Activated CD4-positive, alpha-beta T cell treated with anti-CD3 and anti-CD28 coated beads, Interleukin-2, amount 10 ng/mL, durations not matched to agents 24 days and 14 days (primary cell): Measurements from ENCODE around the gene CTNND2. TPM values are rescaled to one million over a fixed set of nuclear protein-coding genes. Genes with fewer than 3 reads are reported as not detected.

Experiments
- DNase-seq: peaks from one replicate; pipeline ENCODE4 v3.0.0; 2022
- H3K27ac Mint-ChIP-seq: one replicate; pipeline ENCODE4 v1.8.0; 2022; ENCODE audit warnings: mild to moderate bottlenecking, mixed read lengths
- H3K27me3 Mint-ChIP-seq: one replicate; pipeline ENCODE4 v1.8.0; 2022; ENCODE audit warnings: mixed read lengths
- H3K36me3 Mint-ChIP-seq: one replicate; pipeline ENCODE4 v1.8.0; 2022; ENCODE audit warnings: low read depth, mild to moderate bottlenecking, mixed read lengths
- H3K4me1 Mint-ChIP-seq: one replicate; pipeline ENCODE4 v1.8.0; 2021; ENCODE audit warnings: mixed read lengths
- H3K4me3 Mint-ChIP-seq: one replicate; pipeline ENCODE4 v1.8.0; 2022; ENCODE audit warnings: mild to moderate bottlenecking, moderate library complexity, mixed read lengths
- H3K9me3 Mint-ChIP-seq: one replicate; pipeline ENCODE4 v1.8.0; 2021; ENCODE audit warnings: mixed read lengths
- intact Hi-C: fragments of 100-400 bp; cut with micrococcal nuclease; formaldehyde crosslinking; loops from one replicate; pipeline ENCODE4 v1.15.1; 2023
- total RNA-seq: library from RNA; stranded (reverse); gene quantifications from 2 replicates; pipeline ENCODE4 v1.2.3, GENCODE V29; 2022

CTNND2 gene
- total RNA-seq, 1 donor from 2014 or later = not detected

DNA sequence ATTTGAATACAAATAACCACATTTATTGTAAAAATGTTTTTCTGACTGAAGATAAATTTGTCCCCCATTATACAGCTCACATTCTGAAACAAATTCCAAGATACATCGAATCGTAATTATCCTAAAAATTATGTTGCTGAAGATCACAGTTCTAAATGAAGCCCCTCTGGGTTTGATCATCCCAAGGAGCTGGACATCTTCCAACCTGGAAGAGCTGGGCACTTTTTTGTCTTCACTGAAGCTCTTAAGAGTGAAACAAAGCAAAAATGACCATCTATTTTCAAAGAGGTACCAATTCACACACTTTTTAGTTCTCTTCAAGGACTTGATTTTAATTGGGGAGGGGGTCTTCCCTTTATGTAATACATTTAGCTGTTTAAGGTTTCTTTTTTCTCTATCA is 5.5 kb downstream of the CTNND2 start:
- no peak overlapping the region for H3K4me3 Mint-ChIP-seq
- H3K27ac Mint-ChIP-seq = no peak overlapping the region
- H3K4me1 Mint-ChIP-seq = no peaks in the 10 kb centered on the region
- no peaks in the 10 kb centered on the region for H3K36me3 Mint-ChIP-seq
- intact Hi-C loops = no loop called here
- no peak for DNase-seq
- H3K27me3 Mint-ChIP-seq = peaks cover 20% of the 10 kb centered on the region
- H3K9me3 Mint-ChIP-seq = no peaks in the 10 kb centered on the region

DNA sequence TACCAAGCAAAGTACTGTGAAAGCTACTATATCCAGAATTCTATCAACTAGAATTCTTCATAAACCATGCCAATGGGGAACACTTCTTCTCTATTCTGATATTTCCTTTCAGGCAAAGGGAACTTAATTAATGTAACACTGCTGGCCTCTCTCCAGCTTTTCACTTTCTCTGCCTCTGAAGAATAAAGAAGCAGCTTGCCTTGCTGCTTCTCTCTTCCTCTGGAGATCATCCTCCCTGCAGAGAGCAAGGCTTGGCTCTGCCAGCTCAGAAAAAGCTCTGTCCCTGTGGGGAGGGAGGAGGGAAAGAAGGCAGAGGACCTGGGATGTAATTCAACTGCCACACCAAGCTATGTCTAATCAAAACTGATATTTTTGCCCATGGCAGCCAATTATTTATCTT is 6.5 kb downstream of the CTNND2 start:
- Mint-ChIP-seq H3K4me1 (no peaks in the 10 kb centered on the region), H3K36me3 (no peaks in the 10 kb centered on the region), H3K9me3 (no peaks in the 10 kb centered on the region), H3K27ac (no peak overlapping the region), H3K4me3 (no peak overlapping the region), H3K27me3 (peaks cover 14% of the 10 kb centered on the region)
- intact Hi-C loops = no loop called here
- DNase-seq = no peak

DNA sequence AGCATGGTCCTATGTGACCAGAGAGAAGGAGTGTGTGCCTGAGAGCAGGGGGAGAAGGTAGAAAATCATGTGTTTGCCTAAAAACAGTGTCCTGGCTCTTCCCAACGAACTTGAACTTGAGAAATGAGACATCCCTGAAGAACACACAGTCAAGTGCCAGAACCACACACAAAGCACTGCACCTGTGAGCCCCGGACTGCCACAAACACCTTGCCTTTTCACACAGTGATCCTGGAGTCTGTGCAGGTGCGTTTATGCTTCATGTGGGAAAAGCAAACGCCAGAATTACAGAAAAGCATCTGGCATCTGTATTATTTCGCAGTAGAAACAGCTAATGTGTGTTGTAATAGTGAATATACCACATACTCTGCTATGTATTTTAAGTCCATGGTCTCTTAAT is 9.3 kb downstream of the CTNND2 start:
- no peaks in the 10 kb centered on the region for H3K9me3 Mint-ChIP-seq
- no peak overlapping the region for H3K27ac Mint-ChIP-seq
- intact Hi-C loops = no loop called here
- H3K4me1 Mint-ChIP-seq = no peaks in the 10 kb centered on the region
- DNase-seq = no peak
- no peak overlapping the region for H3K4me3 Mint-ChIP-seq
- no peaks in the 10 kb centered on the region for H3K36me3 Mint-ChIP-seq
- no peaks in the 10 kb centered on the region for H3K27me3 Mint-ChIP-seq

DNA sequence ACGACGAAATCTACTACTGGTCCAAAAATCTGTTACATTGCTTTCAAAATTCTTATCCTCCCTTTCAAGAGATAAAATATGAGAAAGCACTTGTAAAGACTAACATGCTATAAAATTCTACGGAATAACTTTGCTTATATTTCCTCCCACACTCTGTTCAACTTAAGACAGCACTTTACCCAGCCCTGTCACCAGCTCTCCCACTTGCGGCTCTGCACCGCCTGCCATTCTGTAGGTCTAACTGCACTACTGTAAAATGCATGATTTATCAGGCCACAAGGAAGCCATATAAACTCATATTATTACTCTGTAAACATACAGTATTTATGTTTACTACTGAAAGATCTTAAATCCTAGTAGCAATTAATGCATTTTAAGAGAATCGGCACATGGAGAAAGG is 11.4 kb downstream of the CTNND2 start:
- Mint-ChIP-seq H3K4me3 (no peak overlapping the region), H3K36me3 (no peaks in the 10 kb centered on the region), H3K27ac (no peak overlapping the region), H3K9me3 (no peaks in the 10 kb centered on the region), H3K27me3 (no peaks in the 10 kb centered on the region), H3K4me1 (no peaks in the 10 kb centered on the region)
- intact Hi-C loops = no loop called here
- DNase-seq = no peak

DNA sequence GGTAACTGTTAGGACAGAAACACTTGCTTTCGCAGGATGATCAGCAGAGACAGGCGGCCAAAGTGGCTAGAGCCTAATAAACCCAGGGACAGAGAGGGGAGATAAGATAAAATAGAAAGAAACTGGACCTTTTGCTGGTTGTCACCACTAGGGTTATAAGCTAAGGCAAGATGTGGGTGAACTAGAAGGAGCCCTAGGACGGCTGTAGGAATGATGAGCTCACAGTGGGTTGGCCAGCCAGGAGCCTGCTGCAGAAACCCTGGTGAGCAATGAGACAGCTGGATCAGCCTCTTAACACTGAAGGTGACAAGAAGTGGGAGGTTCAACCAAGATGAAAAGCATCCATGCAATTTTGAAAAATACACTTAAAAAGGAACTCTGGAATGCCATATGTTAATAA is 13.5 kb downstream of the CTNND2 start:
- H3K27me3 Mint-ChIP-seq = no peaks in the 10 kb centered on the region
- intact Hi-C loops = no loop called here
- no peak overlapping the region for H3K27ac Mint-ChIP-seq
- no peak overlapping the region for H3K4me3 Mint-ChIP-seq
- H3K36me3 Mint-ChIP-seq = no peaks in the 10 kb centered on the region
- DNase-seq = no peak
- no peaks in the 10 kb centered on the region for H3K9me3 Mint-ChIP-seq
- no peaks in the 10 kb centered on the region for H3K4me1 Mint-ChIP-seq

DNA sequence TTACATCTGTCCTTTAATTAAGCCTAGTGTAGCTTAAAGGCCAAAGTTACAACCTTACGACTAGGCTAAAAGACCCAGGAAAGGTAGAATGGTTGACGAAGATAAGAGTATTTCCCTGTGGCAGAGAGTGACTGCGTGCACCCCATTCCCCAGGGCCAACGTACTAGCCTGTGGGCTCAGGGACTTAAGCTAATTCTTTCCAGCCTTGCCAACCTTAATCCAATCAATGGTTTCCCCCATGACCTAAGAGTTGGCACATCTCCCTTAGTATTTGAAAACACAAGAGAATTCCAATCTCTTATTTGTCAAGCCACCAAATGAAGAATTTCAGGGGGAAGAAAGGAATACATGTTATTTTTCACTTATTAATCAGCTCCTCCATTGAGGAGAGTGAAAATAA is 16.0 kb downstream of the CTNND2 start:
- DNase-seq = no peak

DNA sequence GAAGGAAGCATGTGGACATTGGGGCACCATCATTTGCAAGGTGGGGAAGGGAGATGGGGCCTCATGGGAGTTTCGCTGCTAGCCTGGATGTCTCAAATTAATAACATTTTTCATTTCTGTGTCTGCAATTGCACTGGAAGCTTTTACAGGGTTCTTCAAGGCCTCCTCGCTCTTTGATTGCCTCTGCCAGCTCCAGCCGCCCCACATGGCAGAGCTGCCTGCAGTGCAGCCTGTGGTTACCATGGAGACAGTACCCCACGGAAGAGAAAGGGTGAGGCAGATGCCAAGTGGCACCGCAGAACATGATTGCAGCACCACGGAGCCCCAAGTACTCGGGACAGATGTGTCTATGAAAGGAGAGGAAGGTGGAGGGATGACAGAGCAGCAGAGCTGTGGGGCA is 25.4 kb downstream of the CTNND2 start:
- intact Hi-C loops = no loop called here
- DNase-seq = no peak
- Mint-ChIP-seq H3K4me3 (no peak overlapping the region), H3K27ac (no peak overlapping the region), H3K9me3 (peaks cover 6% of the 10 kb centered on the region), H3K27me3 (no peaks in the 10 kb centered on the region), H3K4me1 (no peaks in the 10 kb centered on the region), H3K36me3 (no peaks in the 10 kb centered on the region)

More for the DNA sequence above, 16.0 kb downstream of the CTNND2 start:
- peaks cover 6% of the 10 kb centered on the region for H3K9me3 Mint-ChIP-seq
- intact Hi-C loops = no loop called here
- H3K36me3 Mint-ChIP-seq = no peaks in the 10 kb centered on the region
- no peak overlapping the region for H3K27ac Mint-ChIP-seq
- H3K4me3 Mint-ChIP-seq = no peak overlapping the region
- H3K27me3 Mint-ChIP-seq = no peaks in the 10 kb centered on the region
- H3K4me1 Mint-ChIP-seq = no peaks in the 10 kb centered on the region

DNA sequence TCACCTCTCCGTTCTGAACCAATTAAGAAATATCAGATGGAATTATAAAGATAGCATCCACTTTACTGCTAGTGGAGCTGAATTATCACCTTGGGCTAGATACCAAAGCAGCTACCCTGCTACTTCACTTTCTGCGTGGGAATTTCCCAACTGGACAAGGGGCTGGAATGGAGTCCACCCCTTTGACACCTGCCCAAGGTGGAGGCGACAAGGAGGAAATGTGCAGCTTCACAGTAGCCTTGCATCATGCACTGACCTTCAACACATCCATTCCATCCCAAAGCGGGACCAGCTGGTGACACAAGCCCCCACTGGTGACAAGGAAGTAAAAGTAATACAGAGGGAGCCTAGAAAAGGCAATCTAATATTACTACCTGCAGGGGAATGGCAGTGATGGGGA is 30.7 kb downstream of the CTNND2 start:
- no peaks in the 10 kb centered on the region for H3K27me3 Mint-ChIP-seq
- no peaks in the 10 kb centered on the region for H3K4me1 Mint-ChIP-seq
- H3K4me3 Mint-ChIP-seq = no peak overlapping the region
- H3K36me3 Mint-ChIP-seq = no peaks in the 10 kb centered on the region
- no peak for DNase-seq
- no peak overlapping the region for H3K27ac Mint-ChIP-seq
- intact Hi-C loops = no loop called here
- H3K9me3 Mint-ChIP-seq = peaks cover 4% of the 10 kb centered on the region

DNA sequence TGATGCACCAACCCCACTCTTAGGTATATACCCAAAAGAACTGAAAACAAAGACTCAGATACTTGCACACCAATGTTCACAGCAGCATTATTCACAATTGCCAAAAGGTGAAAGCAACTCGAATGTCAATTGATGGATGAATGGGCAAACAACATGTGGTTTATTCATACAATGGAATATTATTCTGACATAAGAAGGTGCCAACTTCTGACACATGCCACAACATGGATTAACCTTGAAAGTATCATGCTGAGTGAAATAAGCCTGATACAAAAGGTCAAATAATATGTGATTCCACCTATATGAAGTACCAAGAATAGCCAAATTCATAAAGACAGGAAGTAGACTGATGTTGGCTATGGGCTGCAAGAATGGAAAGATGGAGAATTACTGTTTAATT is 35.0 kb downstream of the CTNND2 start:
- intact Hi-C loops = no loop called here
- no peak overlapping the region for H3K27ac Mint-ChIP-seq
- no peak for DNase-seq
- H3K9me3 Mint-ChIP-seq = peaks cover 4% of the 10 kb centered on the region
- no peaks in the 10 kb centered on the region for H3K36me3 Mint-ChIP-seq
- H3K4me1 Mint-ChIP-seq = no peaks in the 10 kb centered on the region
- H3K4me3 Mint-ChIP-seq = no peak overlapping the region
- no peaks in the 10 kb centered on the region for H3K27me3 Mint-ChIP-seq

DNA sequence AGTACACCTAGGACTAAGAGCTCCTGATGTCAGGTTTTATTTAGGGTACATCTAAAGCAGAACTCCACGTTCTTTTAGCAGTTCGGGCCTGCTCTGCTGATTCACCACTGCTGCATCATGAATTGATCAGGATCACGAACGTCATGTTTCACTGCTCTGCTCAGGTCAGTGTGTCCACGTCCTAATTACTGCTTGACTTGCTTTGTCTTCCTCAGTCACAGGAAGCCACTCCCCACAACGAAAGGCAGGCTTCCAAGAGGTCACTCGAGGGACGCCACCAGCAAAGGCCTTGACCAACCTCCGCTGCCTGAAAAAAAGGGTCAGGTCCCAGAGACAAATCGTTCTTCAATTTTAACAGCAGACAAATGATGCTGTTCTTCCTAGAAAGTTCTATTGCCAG is 40.3 kb downstream of the CTNND2 start:
- Mint-ChIP-seq H3K36me3 (no peaks in the 10 kb centered on the region), H3K4me3 (no peak overlapping the region), H3K27me3 (no peaks in the 10 kb centered on the region), H3K9me3 (peaks cover 6% of the 10 kb centered on the region), H3K27ac (no peak overlapping the region), H3K4me1 (no peaks in the 10 kb centered on the region)
- intact Hi-C loops = no loop called here
- no peak for DNase-seq

DNA sequence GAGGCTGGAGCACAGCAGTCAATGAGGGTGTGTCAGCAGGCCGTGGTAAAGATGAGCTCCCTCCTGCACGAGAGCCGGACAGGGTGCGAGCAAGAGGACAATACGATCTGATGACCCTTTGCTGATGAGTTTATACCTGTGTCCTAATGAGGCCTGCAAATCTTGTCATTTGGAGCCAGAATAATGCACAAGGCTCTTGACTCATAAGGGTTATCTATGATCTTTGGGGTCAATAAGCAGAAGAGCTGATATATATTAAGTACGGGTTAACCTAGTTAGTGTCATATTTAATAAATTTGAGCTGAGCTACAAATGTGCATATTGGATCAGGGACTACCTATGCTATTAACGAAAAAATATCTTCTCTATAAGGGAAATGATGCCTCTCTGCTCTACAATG is 46.9 kb downstream of the CTNND2 start:
- DNase-seq = no peak
- H3K4me3 Mint-ChIP-seq = no peak overlapping the region
- intact Hi-C loops = no loop called here
- H3K9me3 Mint-ChIP-seq = peaks cover 13% of the 10 kb centered on the region
- H3K27ac Mint-ChIP-seq = no peak overlapping the region
- no peaks in the 10 kb centered on the region for H3K27me3 Mint-ChIP-seq
- H3K36me3 Mint-ChIP-seq = no peaks in the 10 kb centered on the region
- H3K4me1 Mint-ChIP-seq = no peaks in the 10 kb centered on the region

DNA sequence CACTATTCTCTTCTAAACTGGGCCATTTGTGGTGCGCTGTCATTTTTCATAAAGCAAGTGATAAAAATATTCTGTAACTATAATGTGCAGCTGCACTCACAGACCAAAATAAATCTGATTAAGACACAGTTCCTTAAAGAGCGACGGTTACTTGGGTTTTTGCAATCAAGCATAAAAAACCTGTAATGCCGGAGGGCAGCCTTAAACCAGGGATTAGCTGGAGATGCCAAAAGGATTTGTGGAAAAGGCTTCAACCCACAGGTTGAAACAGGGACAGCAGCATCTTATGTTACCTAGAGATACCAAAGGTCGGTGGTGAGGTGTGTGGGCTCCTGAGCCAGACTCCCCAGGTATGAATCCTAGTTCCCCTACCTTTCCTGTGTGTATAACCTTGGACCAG is 49.3 kb downstream of the CTNND2 start:
- no peak overlapping the region for H3K4me3 Mint-ChIP-seq
- H3K36me3 Mint-ChIP-seq = no peaks in the 10 kb centered on the region
- H3K9me3 Mint-ChIP-seq = peaks cover 7% of the 10 kb centered on the region
- intact Hi-C loops = no loop called here
- DNase-seq = no peak
- no peak overlapping the region for H3K27ac Mint-ChIP-seq
- H3K4me1 Mint-ChIP-seq = no peaks in the 10 kb centered on the region
- H3K27me3 Mint-ChIP-seq = no peaks in the 10 kb centered on the region

DNA sequence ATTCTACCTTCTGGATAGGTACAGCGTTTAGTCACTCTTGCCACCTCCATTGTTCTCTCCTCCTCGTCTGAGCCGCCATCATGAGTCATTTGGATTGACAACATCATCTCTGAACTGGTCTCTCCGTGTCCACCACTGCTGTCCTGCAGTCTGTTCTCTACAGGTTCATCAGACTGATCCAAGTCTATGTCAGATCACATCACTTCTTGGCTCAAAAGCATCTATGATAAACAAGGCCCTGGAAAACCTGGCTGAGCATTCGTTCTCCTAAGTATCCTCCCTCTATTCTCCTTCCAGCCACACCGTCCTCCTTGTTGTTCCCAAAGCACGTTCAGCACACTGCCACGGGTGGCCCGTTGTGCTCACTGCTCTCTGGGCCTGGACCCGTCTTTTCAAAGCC is 50.5 kb downstream of the CTNND2 start:
- Mint-ChIP-seq H3K36me3 (no peaks in the 10 kb centered on the region), H3K27ac (no peak overlapping the region), H3K4me1 (no peaks in the 10 kb centered on the region), H3K9me3 (peaks cover 7% of the 10 kb centered on the region), H3K4me3 (no peak overlapping the region), H3K27me3 (no peaks in the 10 kb centered on the region)
- DNase-seq = no peak
- intact Hi-C loops = no loop called here

DNA sequence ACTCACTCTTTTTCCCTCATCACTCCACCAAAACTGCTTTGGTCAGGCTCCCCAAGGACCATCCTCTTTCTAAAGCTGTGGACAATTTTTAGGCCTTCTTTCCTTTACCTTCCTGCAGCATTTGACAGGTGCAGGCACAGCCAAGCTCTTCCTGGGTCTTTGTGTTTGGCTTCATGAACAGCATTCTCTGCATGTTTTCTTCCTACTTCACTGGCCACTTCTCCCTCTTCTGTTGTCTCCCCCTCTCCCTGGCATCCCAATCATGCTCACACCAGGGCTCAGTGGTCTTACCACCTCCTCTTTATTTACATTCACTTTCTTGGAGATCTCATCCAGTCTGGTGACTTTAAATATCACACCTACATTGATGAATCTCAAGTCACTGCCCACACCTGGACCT is 51.1 kb downstream of the CTNND2 start:
- DNase-seq = no peak
- Mint-ChIP-seq H3K36me3 (no peaks in the 10 kb centered on the region), H3K27ac (no peak overlapping the region), H3K4me3 (no peak overlapping the region), H3K27me3 (no peaks in the 10 kb centered on the region), H3K4me1 (no peaks in the 10 kb centered on the region), H3K9me3 (peaks cover 7% of the 10 kb centered on the region)
- intact Hi-C loops = no loop called here

DNA sequence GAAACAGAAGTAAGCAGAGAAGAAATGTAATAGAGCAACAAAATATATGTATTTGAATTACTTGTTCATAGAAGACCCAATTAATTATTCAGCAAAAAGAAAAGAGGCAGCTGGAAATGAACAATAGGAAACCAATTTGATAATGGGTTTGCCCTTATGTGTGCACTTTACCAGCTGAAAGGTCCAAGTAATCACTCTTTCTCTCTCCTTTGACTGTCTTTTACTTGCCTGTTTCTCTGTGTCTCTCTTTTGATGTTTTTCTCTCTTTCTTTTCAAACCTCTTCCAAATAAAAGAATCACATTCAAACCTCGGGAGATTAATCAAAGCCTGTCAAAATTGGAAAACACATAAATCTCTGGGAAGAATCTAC is 51.5 kb downstream of the CTNND2 start:
- Mint-ChIP-seq H3K36me3 (no peaks in the 10 kb centered on the region), H3K27ac (no peak overlapping the region), H3K9me3 (peaks cover 7% of the 10 kb centered on the region), H3K27me3 (no peaks in the 10 kb centered on the region), H3K4me3 (no peak overlapping the region), H3K4me1 (no peaks in the 10 kb centered on the region)
- intact Hi-C loops = no loop called here
- no peak for DNase-seq
